Neural progenitor cell (in vitro differentiated cells): ENCODE data around the gene FBXO40. TPM values are rescaled to one million over a fixed set of nuclear protein-coding genes. Genes with fewer than 3 reads are reported as not detected.

Source experiments
- DNase-seq: peaks from one replicate; pipeline ENCODE4 v3.0.0-alpha.2; 2016; ENCODE audit warnings: low spot score
- H2AFZ ChIP-seq: fragments of 200-600 bp; sonication (generic); replicated peaks from 2 replicates; pipeline ENCODE4 v1.6.1; 2016; ENCODE audit warnings: antibody characterized with exemption
- H3F3A ChIP-seq: fragments of 200-600 bp; sonication (generic); 2 replicates; pipeline ENCODE4 v1.6.1; 2016; ENCODE audit warnings: antibody characterized with exemption, low read depth
- H3K27ac ChIP-seq: fragments of 200-600 bp; sonication (generic); 2 replicates; pipeline ENCODE4 v1.5.1; 2016; ENCODE audit warnings: mild to moderate bottlenecking
- H3K27me3 ChIP-seq: fragments of 200-600 bp; sonication (generic); 2 replicates; pipeline ENCODE4 v1.6.1; 2016; ENCODE audit warnings: mild to moderate bottlenecking, moderate library complexity
- H3K36me3 ChIP-seq: fragments of 200-600 bp; sonication (generic); 2 replicates; pipeline ENCODE4 v1.5.1; 2016
- H3K4me1 ChIP-seq: fragments of 200-600 bp; sonication (generic); 2 replicates; pipeline ENCODE4 v1.6.1; 2016; ENCODE audit warnings: mixed run types
- H3K4me2 ChIP-seq: fragments of 200-600 bp; sonication (generic); 2 replicates; pipeline ENCODE4 v1.6.1; 2016
- H3K4me3 ChIP-seq: fragments of 200-600 bp; sonication (generic); 2 replicates; pipeline ENCODE4 v1.5.1; 2016
- H3K79me2 ChIP-seq: fragments of 200-600 bp; sonication (generic); 2 replicates; pipeline ENCODE4 v1.6.1; 2016; ENCODE audit warnings: low read depth
- H3K9ac ChIP-seq: fragments of 200-600 bp; sonication (generic); 2 replicates; pipeline ENCODE4 v1.6.1; 2016
- H3K9me3 ChIP-seq: fragments of 200-600 bp; sonication (generic); 2 replicates; pipeline ENCODE4 v1.5.1; 2016; ENCODE audit warnings: low read depth
- H4K20me1 ChIP-seq: fragments of 200-600 bp; sonication (generic); 2 replicates; pipeline ENCODE4 v1.6.1; 2016; ENCODE audit warnings: low read depth
- H3K27ac Mint-ChIP-seq: 3 replicates; pipeline ENCODE4 v1.8.0; 2021; ENCODE audit warnings: mixed read lengths
- H3K27me3 Mint-ChIP-seq: 2 replicates; pipeline ENCODE4 v1.8.0; 2022; ENCODE audit warnings: low read depth, mild to moderate bottlenecking, inconsistent platforms, moderate library complexity, mixed read lengths; ENCODE audit not compliant: insufficient read depth
- H3K36me3 Mint-ChIP-seq: 3 replicates; pipeline ENCODE4 v1.8.0; 2021; ENCODE audit warnings: mixed read lengths
- H3K4me1 Mint-ChIP-seq: 3 replicates; pipeline ENCODE4 v1.8.0; 2021; ENCODE audit warnings: mixed read lengths
- H3K4me3 Mint-ChIP-seq: 3 replicates; pipeline ENCODE4 v1.8.0; 2021; ENCODE audit warnings: mild to moderate bottlenecking, moderate library complexity, mixed read lengths
- H3K9me3 Mint-ChIP-seq: 3 replicates; pipeline ENCODE4 v1.8.0; 2020; ENCODE audit warnings: mixed read lengths
- EZH2 ChIP-seq: fragments of 200-600 bp; sonication (generic); IDR thresholded peaks from 2 replicates; pipeline ENCODE4 v1.6.1; 2017; ENCODE audit warnings: antibody characterized with exemption, mild to moderate bottlenecking, moderate library complexity
- EZH2phosphoT487 ChIP-seq: fragments of 200-600 bp; sonication (generic); IDR thresholded peaks from 2 replicates; pipeline ENCODE4 v1.6.1; 2017; ENCODE audit warnings: antibody characterized with exemption
- total RNA-seq: library from RNA; depleted of rRNA; stranded (reverse); fragments of >200 nt; gene quantifications from 2 replicates; pipeline ENCODE4 v1.2.3, GENCODE V29; 2015; ENCODE audit warnings: low replicate concordance
- TF ChIP-seq, protein P1 (sequence below): fragments of 200-600 bp; sonication (generic); IDR thresholded peaks from 2 replicates; pipeline ENCODE4 v1.5.1; 2017; ENCODE audit warnings: antibody characterized with exemption, mild to moderate bottlenecking

The FBXO40 gene
- total RNA-seq, 1 donor from 2014 or later, result not detected

DNA sequence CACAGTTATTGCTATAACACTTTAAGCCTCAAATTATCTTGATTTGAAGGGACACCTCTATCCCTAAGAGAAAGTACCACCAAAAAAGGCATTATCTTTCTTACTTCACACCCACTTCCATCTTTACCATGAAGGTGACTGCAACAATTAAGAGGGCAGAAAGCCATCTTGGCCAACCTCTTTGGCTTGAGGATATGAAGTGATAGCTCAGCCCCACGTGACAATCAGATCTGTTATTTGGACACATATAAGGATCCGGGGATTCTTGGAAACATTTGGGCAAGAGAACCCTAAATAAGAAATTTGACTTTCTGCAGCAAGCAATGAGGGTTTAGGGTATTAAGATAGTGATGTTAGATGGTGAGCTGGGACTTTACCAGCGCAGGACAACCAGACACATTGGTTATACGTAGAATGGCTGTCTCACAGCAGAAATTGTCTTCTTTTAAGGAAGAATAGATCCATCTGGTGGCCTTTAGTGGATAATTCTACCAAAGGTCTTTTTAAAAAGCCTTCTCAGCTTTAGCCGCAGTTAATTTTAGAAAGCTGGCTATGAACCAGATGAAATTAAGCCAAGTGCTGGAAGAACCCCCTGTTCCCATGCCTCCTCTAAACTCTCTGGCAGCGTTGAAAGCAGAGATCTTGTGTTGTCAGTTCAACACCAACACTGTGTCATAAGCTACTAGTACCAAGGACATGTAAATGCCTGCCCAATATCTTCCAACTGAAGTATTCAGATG lies 55.2 kb downstream of the FBXO40 start:
- Histone ChIP-seq H3K27ac (no peak overlapping the region), H3K4me3 (no peak overlapping the region), H3K36me3 (no peaks in the 10 kb centered on the region), H3K9me3 (no peaks in the 10 kb centered on the region), H2AFZ (no peak overlapping the region), H3F3A (no peaks in the 10 kb centered on the region), H3K27me3 (no peaks in the 10 kb centered on the region), H3K4me1 (no peaks in the 10 kb centered on the region), H4K20me1 (no peaks in the 10 kb centered on the region), H3K9ac (no peak overlapping the region), H3K79me2 (no peaks in the 10 kb centered on the region), H3K4me2 (no peak overlapping the region)
- Mint-ChIP-seq H3K4me1 (no peaks in the 10 kb centered on the region), H3K27ac (no peak overlapping the region), H3K27me3 (no peaks in the 10 kb centered on the region), H3K36me3 (no peaks in the 10 kb centered on the region), H3K4me3 (no peak overlapping the region), H3K9me3 (no peaks in the 10 kb centered on the region)
- TF ChIP-seq, protein P1, sequence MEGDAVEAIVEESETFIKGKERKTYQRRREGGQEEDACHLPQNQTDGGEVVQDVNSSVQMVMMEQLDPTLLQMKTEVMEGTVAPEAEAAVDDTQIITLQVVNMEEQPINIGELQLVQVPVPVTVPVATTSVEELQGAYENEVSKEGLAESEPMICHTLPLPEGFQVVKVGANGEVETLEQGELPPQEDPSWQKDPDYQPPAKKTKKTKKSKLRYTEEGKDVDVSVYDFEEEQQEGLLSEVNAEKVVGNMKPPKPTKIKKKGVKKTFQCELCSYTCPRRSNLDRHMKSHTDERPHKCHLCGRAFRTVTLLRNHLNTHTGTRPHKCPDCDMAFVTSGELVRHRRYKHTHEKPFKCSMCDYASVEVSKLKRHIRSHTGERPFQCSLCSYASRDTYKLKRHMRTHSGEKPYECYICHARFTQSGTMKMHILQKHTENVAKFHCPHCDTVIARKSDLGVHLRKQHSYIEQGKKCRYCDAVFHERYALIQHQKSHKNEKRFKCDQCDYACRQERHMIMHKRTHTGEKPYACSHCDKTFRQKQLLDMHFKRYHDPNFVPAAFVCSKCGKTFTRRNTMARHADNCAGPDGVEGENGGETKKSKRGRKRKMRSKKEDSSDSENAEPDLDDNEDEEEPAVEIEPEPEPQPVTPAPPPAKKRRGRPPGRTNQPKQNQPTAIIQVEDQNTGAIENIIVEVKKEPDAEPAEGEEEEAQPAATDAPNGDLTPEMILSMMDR, result no peak
- no peak for TF ChIP-seq EZH2
- no peak for TF ChIP-seq EZH2phosphoT487
- no peak for DNase-seq

DNA sequence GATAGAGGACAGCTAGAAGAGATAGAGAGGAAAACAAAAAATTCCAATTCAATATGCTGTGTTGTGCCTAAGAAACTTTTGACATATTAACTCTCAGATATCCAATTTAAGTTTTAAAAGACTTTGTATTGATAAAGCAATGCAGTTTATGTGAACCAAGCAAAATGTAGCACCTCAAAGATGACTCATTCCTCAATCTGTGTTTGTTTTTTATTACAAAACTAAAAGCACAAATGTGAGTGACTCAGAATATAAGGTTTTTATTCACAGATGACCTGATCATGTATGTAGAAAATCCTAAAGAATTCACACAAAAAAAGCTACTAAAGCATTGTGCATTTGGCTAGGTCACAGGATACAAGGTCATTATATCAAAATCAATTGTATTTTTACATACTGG lies 56.5 kb downstream of the FBXO40 start:
- Histone ChIP-seq H4K20me1 (no peaks in the 10 kb centered on the region), H2AFZ (no peak overlapping the region), H3K4me2 (no peak overlapping the region), H3F3A (no peaks in the 10 kb centered on the region), H3K27ac (no peak overlapping the region), H3K9me3 (no peaks in the 10 kb centered on the region), H3K9ac (no peak overlapping the region), H3K36me3 (no peaks in the 10 kb centered on the region), H3K4me1 (no peaks in the 10 kb centered on the region), H3K79me2 (no peaks in the 10 kb centered on the region), H3K4me3 (no peak overlapping the region), H3K27me3 (no peaks in the 10 kb centered on the region)
- H3K4me1 Mint-ChIP-seq, result no peaks in the 10 kb centered on the region
- H3K27ac Mint-ChIP-seq, result no peak overlapping the region
- TF ChIP-seq, protein P1, result no peak
- no peak for TF ChIP-seq EZH2phosphoT487
- no peak for TF ChIP-seq EZH2
- no peaks in the 10 kb centered on the region for H3K27me3 Mint-ChIP-seq
- H3K36me3 Mint-ChIP-seq, result no peaks in the 10 kb centered on the region
- no peak overlapping the region for H3K4me3 Mint-ChIP-seq
- DNase-seq, result no peak
- no peaks in the 10 kb centered on the region for H3K9me3 Mint-ChIP-seq

DNA sequence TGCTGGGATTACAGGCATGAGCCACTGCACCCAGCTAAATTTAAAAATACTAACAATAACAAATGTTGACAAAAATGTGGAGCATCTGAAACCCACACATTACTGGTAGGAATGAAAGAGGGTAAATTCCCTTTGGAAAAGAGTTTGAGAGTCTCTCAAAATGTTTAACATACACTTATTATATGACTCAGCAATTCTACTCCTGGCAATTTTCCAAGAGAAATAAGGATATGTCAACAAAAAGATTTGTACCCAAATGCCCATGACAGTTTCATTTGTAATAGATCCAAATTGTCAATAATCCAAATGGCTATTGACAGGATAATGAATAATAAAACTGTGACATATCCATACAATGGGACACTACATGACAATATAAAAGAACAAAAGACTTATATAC lies 58.5 kb downstream of the FBXO40 start:
- no peaks in the 10 kb centered on the region for H4K20me1 ChIP-seq
- no peaks in the 10 kb centered on the region for H3K9me3 ChIP-seq
- TF ChIP-seq EZH2, result no peak
- TF ChIP-seq EZH2phosphoT487, result no peak
- TF ChIP-seq, protein P1, result no peak
- no peaks in the 10 kb centered on the region for H3K36me3 Mint-ChIP-seq
- H3K9me3 Mint-ChIP-seq, result no peaks in the 10 kb centered on the region
- no peaks in the 10 kb centered on the region for H3K27me3 ChIP-seq
- H2AFZ ChIP-seq, result no peak overlapping the region
- H3K36me3 ChIP-seq, result no peaks in the 10 kb centered on the region
- no peaks in the 10 kb centered on the region for H3K4me1 Mint-ChIP-seq
- no peaks in the 10 kb centered on the region for H3F3A ChIP-seq
- H3K27me3 Mint-ChIP-seq, result no peaks in the 10 kb centered on the region
- H3K4me3 ChIP-seq, result no peak overlapping the region
- H3K4me3 Mint-ChIP-seq, result no peak overlapping the region
- no peak overlapping the region for H3K4me2 ChIP-seq
- H3K4me1 ChIP-seq, result no peaks in the 10 kb centered on the region
- H3K79me2 ChIP-seq, result no peaks in the 10 kb centered on the region
- H3K27ac ChIP-seq, result no peak overlapping the region
- no peak overlapping the region for H3K27ac Mint-ChIP-seq
- DNase-seq, result no peak
- no peak overlapping the region for H3K9ac ChIP-seq
